Measurements from ENCODE around the gene ARHGAP25.

Gene ARHGAP25

DNA sequence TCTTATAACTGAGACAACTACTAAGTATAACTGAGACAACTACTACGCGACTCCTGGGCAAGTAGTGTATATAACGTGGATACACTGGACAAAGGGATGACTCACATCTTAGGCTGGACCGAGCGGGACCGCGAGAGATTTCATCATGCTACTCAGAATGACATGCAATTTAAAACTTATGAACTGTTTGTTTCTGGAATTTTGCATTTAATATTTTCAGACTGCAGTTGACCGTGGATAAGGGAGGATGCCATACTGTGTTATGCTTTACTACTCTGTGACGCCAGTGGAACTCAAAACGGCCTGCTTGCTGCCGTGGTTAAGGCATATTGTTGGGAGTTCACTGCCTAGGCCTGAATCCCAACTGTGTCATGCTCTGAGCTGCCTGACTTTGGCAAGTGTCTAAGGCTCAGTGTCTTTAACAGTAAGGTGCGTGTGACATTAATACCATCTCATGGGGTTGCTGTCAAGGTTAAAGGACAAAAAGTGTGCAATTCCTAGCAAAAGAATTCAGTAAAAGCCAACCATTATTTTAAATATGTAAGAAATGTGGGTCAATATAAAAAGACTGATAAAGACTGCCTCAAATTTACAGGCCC, 72.0 kb downstream of the ARHGAP25 start:
- TF ChIP-seq CREB1 (IDR thresholded peaks at IDR 0.05; ENCODE audit: low read depth) (no peak), RAD21 (IDR thresholded peaks at IDR 0.05; ENCODE audit: low read depth) (no peak), ZBTB7A (IDR thresholded peaks at IDR 0.05; ENCODE audit: low read depth) (no peak), NFIC (IDR thresholded peaks at IDR 0.05) (no peak), EP300 (IDR thresholded peaks at IDR 0.05; ENCODE audit: borderline replicate concordance) (no peak), EGR1 (IDR thresholded peaks at IDR 0.05) (no peak), TCF12 (IDR thresholded peaks at IDR 0.05; ENCODE audit: low read depth) (no peak), YY1 (IDR thresholded peaks at IDR 0.05; ENCODE audit: low read depth) (no peak), TAF1 (IDR thresholded peaks at IDR 0.05; ENCODE audit: low read depth) (no peak), TEAD4 (IDR thresholded peaks at IDR 0.05) (no peak), CEBPB (IDR thresholded peaks at IDR 0.05) (no peak), FOXM1 (IDR thresholded peaks at IDR 0.05; ENCODE audit: borderline replicate concordance, low read depth) (no peak)
- TF ChIP-seq, protein P1, sequence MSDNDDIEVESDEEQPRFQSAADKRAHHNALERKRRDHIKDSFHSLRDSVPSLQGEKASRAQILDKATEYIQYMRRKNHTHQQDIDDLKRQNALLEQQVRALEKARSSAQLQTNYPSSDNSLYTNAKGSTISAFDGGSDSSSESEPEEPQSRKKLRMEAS (IDR thresholded peaks at IDR 0.05): no peak
- TF ChIP-seq, protein P2, sequence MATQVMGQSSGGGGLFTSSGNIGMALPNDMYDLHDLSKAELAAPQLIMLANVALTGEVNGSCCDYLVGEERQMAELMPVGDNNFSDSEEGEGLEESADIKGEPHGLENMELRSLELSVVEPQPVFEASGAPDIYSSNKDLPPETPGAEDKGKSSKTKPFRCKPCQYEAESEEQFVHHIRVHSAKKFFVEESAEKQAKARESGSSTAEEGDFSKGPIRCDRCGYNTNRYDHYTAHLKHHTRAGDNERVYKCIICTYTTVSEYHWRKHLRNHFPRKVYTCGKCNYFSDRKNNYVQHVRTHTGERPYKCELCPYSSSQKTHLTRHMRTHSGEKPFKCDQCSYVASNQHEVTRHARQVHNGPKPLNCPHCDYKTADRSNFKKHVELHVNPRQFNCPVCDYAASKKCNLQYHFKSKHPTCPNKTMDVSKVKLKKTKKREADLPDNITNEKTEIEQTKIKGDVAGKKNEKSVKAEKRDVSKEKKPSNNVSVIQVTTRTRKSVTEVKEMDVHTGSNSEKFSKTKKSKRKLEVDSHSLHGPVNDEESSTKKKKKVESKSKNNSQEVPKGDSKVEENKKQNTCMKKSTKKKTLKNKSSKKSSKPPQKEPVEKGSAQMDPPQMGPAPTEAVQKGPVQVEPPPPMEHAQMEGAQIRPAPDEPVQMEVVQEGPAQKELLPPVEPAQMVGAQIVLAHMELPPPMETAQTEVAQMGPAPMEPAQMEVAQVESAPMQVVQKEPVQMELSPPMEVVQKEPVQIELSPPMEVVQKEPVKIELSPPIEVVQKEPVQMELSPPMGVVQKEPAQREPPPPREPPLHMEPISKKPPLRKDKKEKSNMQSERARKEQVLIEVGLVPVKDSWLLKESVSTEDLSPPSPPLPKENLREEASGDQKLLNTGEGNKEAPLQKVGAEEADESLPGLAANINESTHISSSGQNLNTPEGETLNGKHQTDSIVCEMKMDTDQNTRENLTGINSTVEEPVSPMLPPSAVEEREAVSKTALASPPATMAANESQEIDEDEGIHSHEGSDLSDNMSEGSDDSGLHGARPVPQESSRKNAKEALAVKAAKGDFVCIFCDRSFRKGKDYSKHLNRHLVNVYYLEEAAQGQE (IDR thresholded peaks at IDR 0.05; ENCODE audit: low read depth): no peak
- TF ChIP-seq, protein P3, sequence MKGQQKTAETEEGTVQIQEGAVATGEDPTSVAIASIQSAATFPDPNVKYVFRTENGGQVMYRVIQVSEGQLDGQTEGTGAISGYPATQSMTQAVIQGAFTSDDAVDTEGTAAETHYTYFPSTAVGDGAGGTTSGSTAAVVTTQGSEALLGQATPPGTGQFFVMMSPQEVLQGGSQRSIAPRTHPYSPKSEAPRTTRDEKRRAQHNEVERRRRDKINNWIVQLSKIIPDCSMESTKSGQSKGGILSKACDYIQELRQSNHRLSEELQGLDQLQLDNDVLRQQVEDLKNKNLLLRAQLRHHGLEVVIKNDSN (IDR thresholded peaks at IDR 0.05): no peak

DNA sequence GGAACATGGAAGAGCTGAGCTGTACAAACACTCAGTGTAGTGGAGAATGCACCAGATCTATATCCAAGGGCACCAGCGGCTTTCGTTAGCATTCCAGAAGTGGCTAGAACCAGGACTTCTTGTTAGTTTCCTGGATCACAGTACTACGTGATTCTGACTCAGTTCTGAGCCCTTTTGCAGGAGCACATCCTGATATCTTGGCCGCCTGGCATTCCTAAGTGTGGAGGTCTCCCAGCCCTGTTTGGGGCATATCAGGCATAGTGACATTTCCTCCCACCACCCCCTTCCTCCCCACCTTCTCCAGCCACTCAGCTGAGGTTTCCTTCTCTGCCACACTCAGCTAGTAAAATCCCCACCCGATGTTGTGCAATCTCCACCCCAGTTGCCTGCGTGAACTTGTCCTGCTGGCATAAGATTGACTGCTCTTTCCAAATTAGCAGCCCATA, 73.2 kb downstream of the ARHGAP25 start:
- peak; percentile 73 for TF ChIP-seq CEBPB (IDR thresholded peaks at IDR 0.05)
- no peak for TF ChIP-seq EP300 (IDR thresholded peaks at IDR 0.05; ENCODE audit: borderline replicate concordance)
- no peak for TF ChIP-seq CREB1 (IDR thresholded peaks at IDR 0.05; ENCODE audit: low read depth)

DNA sequence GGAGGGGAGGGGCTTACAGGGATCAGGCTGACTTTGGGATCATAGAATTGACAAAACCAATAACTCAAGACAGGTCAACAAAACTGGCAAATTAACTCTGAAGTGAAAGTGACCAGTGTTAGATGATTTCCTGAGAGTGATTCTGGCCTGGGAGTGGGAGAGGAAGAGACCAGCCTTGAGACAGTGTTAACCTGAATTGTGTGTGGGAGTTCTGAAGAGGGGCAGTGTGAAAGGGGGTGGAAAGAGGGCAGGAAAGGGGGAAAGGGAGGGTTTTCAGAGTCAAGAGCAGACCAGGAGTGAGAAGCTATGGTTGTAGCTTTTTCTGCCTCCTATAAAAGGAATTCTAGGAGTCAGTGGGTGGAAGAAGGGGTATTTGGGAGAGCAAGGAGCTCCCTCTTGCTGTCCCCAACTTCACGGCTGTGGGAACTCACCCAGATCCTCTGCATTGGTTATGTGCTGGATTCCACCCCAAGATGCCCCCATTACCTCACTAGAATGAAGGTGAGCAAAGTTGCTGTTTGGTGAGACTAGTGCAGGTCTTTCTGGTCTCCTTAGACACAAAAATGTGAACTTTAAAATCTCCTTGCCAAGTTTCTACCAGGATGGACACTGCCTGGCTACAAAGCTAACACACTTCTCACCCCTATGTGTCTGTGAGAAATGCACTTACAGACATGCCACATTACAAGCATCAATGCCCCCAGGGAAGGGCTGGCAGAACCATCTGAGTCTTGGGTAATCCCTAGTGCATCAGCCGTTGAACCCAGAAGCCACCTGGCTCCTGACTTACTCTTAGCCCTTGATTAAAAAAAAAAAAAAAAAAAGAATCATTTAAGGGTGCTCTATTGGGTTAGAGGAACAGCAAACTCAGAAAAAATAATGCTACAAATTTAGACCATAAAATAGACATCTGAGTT, 75.0 kb downstream of the ARHGAP25 start:
- TF ChIP-seq RAD21 (IDR thresholded peaks at IDR 0.05; ENCODE audit: low read depth) (no peak), ZBTB7A (IDR thresholded peaks at IDR 0.05; ENCODE audit: low read depth) (no peak), TAF1 (IDR thresholded peaks at IDR 0.05; ENCODE audit: low read depth) (no peak), TEAD4 (IDR thresholded peaks at IDR 0.05) (no peak), CREB1 (IDR thresholded peaks at IDR 0.05; ENCODE audit: low read depth) (no peak), NFIC (IDR thresholded peaks at IDR 0.05) (no peak)
- TF ChIP-seq, protein P1 (IDR thresholded peaks at IDR 0.05): no peak
- TF ChIP-seq, protein P2 (IDR thresholded peaks at IDR 0.05; ENCODE audit: low read depth): no peak

DNA sequence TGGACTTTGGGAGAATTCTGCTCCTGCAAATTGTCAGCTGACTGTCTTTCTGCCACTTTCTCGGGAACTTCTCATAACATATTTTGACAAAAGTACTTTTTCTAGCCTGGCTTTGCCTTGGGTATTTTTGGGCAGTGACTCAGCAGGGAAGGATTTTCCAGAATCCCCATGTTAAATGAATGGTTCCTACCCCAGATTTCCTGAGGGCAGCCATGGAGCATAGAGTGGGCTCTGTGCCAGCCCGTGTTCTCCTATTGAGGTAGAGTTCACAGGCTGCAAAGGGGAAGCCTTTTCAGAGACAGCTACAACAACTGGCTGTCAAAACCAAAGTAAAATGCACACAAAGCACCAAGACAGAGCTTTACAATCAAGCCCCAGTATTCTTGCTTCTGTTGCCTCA, 76.8 kb downstream of the ARHGAP25 start:
- TF ChIP-seq EP300 (IDR thresholded peaks at IDR 0.05; ENCODE audit: borderline replicate concordance) (no peak), TAF1 (IDR thresholded peaks at IDR 0.05; ENCODE audit: low read depth) (no peak), FOXM1 (IDR thresholded peaks at IDR 0.05; ENCODE audit: borderline replicate concordance, low read depth) (no peak), CREB1 (IDR thresholded peaks at IDR 0.05; ENCODE audit: low read depth) (no peak), ZBTB7A (IDR thresholded peaks at IDR 0.05; ENCODE audit: low read depth) (no peak), YY1 (IDR thresholded peaks at IDR 0.05; ENCODE audit: low read depth) (no peak)
- TF ChIP-seq, protein P1 (IDR thresholded peaks at IDR 0.05): no peak
- TF ChIP-seq, protein P3 (IDR thresholded peaks at IDR 0.05): no peak

DNA sequence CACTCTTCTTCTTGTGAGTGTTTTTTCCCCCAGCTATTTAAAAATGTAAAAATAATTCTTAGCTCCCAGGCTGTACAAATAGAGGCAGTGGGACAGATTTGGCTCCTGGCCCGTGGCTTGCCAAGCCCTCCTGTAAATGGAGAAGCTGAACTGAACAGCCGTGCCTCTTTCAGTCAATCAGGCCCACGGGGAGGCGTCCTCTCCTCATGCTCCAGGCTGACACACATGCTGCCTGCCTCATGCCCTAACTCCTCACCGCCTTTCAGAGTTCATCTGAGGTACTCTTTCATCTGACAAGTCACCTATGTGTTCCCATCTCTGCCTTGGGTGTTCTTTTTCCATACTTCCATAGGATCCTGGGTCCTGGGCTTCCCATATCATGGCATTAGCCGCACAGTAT, 77.6 kb downstream of the ARHGAP25 start:
- TF ChIP-seq TCF12 (IDR thresholded peaks at IDR 0.05; ENCODE audit: low read depth): no peak
- TF ChIP-seq RAD21 (IDR thresholded peaks at IDR 0.05; ENCODE audit: low read depth): no peak
- TF ChIP-seq TAF1 (IDR thresholded peaks at IDR 0.05; ENCODE audit: low read depth): no peak
- no peak for TF ChIP-seq YY1 (IDR thresholded peaks at IDR 0.05; ENCODE audit: low read depth)
- no peak for TF ChIP-seq EGR1 (IDR thresholded peaks at IDR 0.05)

Data from Ishikawa (cell line).